ENCODE measurements around the gene LDLRAD4. TPM values are rescaled to one million over a fixed set of nuclear protein-coding genes. Genes with fewer than 3 reads are reported as not detected.

Gene LDLRAD4
- total RNA-seq, 2 experiments from 2014 or later: 37.3 to 38.5 TPM

DNA sequence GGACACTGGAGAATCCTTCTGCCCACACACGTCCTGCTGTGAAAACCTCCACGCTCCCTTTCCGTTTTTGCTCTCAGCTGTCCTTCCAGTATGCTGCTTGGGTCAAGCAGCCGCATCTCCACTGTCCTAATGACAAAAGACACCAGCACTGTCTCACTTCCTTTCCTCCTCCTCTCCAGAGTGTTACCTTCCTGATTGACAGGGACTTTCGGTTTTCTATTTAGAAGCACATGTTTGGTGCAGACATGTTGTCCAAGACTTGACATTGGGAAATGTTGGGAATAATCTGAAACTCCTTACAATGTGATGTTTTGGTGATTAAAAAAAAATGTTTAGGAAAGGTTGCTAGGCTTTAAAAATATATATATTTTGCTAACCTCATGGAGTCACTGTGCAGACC is 281.2 kb downstream of the LDLRAD4 start:
- H3K4me1 Mint-ChIP-seq (ENCODE audit: low read depth): peaks cover 38% of the 10 kb centered on the region
- H3K27me3 Mint-ChIP-seq: no peaks in the 10 kb centered on the region
- peaks cover 32% of the 10 kb centered on the region for H3K36me3 Mint-ChIP-seq (ENCODE audit: low read depth)
- H3K27ac Mint-ChIP-seq: no peak overlapping the region
- POLR2A ChIA-PET: no interaction called here
- TF ChIP-seq, protein P1, sequence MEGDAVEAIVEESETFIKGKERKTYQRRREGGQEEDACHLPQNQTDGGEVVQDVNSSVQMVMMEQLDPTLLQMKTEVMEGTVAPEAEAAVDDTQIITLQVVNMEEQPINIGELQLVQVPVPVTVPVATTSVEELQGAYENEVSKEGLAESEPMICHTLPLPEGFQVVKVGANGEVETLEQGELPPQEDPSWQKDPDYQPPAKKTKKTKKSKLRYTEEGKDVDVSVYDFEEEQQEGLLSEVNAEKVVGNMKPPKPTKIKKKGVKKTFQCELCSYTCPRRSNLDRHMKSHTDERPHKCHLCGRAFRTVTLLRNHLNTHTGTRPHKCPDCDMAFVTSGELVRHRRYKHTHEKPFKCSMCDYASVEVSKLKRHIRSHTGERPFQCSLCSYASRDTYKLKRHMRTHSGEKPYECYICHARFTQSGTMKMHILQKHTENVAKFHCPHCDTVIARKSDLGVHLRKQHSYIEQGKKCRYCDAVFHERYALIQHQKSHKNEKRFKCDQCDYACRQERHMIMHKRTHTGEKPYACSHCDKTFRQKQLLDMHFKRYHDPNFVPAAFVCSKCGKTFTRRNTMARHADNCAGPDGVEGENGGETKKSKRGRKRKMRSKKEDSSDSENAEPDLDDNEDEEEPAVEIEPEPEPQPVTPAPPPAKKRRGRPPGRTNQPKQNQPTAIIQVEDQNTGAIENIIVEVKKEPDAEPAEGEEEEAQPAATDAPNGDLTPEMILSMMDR (IDR thresholded peaks at IDR 0.05): no peak
- DNase-seq: no peak
- intact Hi-C loops (cut with micrococcal nuclease): no loop called here
- H3K4me3 Mint-ChIP-seq: no peak overlapping the region
- no peak for ATAC-seq
- peaks cover 8% of the 10 kb centered on the region for H3K9me3 Mint-ChIP-seq
- CTCF ChIA-PET: no interaction called here

DNA sequence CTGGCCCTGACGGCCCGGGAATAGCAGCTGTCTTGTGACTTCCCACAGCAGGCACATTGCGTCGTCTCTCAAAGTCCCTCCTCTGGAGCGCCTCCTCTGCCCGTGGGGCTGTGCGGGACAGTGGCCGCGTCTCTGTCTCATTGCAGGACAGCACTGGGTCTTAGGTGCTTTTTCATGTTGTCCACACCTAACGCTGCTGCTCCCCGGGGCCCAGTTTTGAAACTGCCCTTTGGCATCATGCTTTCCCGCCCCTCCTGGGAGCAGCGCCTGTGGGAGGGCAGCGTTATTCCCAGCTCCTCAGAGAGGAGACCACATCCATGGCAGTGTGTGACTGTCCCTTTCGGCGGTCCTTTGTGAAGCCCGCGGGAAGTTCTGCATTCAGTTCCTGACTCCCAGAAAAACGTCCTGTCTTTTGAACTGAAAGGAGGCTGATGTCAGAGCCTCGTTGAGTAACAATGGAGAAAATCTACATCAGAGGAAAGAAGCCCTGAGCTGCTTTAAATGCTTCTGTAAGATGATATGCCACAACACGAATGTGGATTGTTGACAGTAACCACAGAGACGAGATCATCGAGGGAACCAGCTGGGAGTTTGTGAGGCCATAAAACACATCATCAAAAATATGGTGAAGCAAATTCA is 281.8 kb downstream of the LDLRAD4 start:
- DNase-seq: peak; percentile 38
- ChIA-PET CTCF (no interaction called here), POLR2A (no interaction called here)
- intact Hi-C loops (cut with micrococcal nuclease): no loop called here
- Mint-ChIP-seq H3K4me3 (no peak overlapping the region), H3K4me1 (ENCODE audit: low read depth) (peaks cover 38% of the 10 kb centered on the region), H3K27ac (no peak overlapping the region), H3K9me3 (peaks cover 8% of the 10 kb centered on the region), H3K27me3 (no peaks in the 10 kb centered on the region), H3K36me3 (ENCODE audit: low read depth) (peaks cover 32% of the 10 kb centered on the region)
- no peak for ATAC-seq
- TF ChIP-seq, protein P1 (IDR thresholded peaks at IDR 0.05): no peak

DNA sequence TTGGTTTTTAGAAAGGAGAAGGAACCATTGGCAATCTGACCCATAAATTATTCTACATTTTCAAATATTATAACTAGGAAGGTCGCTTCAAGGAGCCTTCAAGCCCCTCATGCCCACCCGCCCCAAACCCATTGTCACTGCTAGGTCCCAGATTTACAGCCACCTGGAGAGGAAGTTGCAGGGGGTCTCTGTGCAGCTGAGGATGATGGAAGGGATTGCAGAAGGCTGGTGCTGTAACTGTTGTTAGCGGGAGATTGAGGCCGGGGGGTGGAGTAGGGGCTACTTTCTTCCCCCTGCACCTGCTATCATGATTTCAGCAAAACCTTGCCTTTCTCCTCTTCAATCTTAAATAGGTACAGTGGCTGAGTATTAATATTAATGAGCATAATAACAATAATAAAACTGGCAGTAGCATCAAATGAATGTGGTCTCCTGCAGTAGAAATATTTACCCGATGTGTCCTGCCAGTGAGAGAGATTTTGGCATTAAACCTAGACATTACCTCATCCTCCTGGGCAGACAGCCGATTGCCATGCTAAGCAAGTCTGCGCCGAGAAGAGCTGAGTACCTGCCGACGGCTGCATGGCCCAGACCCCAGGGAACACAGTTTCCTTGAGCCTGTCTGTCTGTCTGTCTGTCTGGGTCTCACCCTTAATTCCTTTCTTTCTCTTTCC is 282.4 kb downstream of the LDLRAD4 start:
- ATAC-seq (no peak), DNase-seq (no peak)
- no peak overlapping the region for H3K27ac Mint-ChIP-seq
- POLR2A ChIA-PET: interaction anchor here (1.5 kb wide), 2 partner anchors 9 to 11 kb away, joined by 4 read pairs; no protein-coding TSS in a partner anchor
- H3K4me3 Mint-ChIP-seq: no peak overlapping the region
- no peaks in the 10 kb centered on the region for H3K27me3 Mint-ChIP-seq
- CTCF ChIA-PET: interaction anchor here (1.2 to 1.9 kb wide), 3 partner anchors 10 to 341 kb away, joined by 3 to 8 read pairs (median 3); no protein-coding TSS in a partner anchor
- TF ChIP-seq, protein P1 (IDR thresholded peaks at IDR 0.05): no peak
- H3K36me3 Mint-ChIP-seq (ENCODE audit: low read depth): peaks cover 31% of the 10 kb centered on the region
- intact Hi-C loops (cut with micrococcal nuclease): no loop called here
- H3K4me1 Mint-ChIP-seq (ENCODE audit: low read depth): peaks cover 42% of the 10 kb centered on the region
- H3K9me3 Mint-ChIP-seq: peaks cover 8% of the 10 kb centered on the region

DNA sequence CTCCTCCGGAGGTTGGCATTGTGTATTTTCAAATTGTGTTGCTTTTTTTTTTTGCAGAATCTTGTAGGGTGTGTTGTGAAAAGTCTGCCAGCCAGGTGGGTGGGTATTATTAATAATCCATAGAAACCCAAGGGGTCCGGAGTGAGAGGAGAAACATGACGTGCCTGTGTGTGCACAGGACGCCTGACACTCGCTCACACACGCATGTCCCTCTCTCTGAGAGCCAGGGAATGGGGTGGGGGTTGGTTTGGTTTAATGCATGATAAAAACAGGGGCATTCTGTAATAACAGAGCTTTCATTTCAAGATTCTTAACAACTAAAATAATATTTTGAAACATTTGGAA is 283.0 kb downstream of the LDLRAD4 start:
- Mint-ChIP-seq H3K36me3 (ENCODE audit: low read depth) (peaks cover 30% of the 10 kb centered on the region), H3K9me3 (peaks cover 8% of the 10 kb centered on the region), H3K27me3 (no peaks in the 10 kb centered on the region), H3K27ac (no peak overlapping the region), H3K4me3 (no peak overlapping the region), H3K4me1 (ENCODE audit: low read depth) (peaks cover 42% of the 10 kb centered on the region)
- ChIA-PET POLR2A (interaction anchor here (1.3 to 1.5 kb wide), 3 partner anchors 10 to 24 kb away, joined by 4 to 5 read pairs (median 4); no protein-coding TSS in a partner anchor), CTCF (interaction anchor here (1.2 to 1.9 kb wide), 4 partner anchors 10 to 342 kb away, joined by 3 to 8 read pairs (median 3); no protein-coding TSS in a partner anchor)
- DNase-seq (no peak), ATAC-seq (no peak)
- TF ChIP-seq, protein P1 (IDR thresholded peaks at IDR 0.05): no peak
- intact Hi-C loops (cut with micrococcal nuclease): no loop called here

DNA sequence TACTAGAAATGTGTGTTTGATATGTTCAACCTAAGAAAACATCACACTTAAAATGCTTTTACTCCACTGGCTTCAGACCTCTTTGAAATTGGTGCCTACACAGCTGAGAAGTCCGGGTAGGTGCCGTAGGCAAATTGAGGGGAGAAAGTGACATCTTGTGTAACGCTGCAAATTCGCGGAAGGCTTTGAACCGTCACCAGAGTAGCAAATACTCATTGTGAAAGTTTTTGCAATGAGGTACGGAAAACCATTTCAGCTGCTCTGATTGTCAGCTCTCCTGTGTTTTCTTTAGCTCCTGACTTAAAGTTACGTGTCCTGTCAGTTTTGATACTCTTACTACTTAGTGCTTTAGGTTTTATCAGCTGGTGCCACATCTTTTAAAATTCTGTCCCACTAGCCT is 283.3 kb downstream of the LDLRAD4 start:
- peaks cover 27% of the 10 kb centered on the region for H3K36me3 Mint-ChIP-seq (ENCODE audit: low read depth)
- TF ChIP-seq, protein P1 (IDR thresholded peaks at IDR 0.05): no peak
- ChIA-PET POLR2A (interaction anchor here (1.3 to 1.5 kb wide), 3 partner anchors 10 to 24 kb away, joined by 4 to 5 read pairs (median 4); no protein-coding TSS in a partner anchor), CTCF (interaction anchor here (0.5 to 1.9 kb wide), 6 partner anchors 9 to 342 kb away, joined by 3 to 8 read pairs (median 3); no protein-coding TSS in a partner anchor)
- peaks cover 38% of the 10 kb centered on the region for H3K4me1 Mint-ChIP-seq (ENCODE audit: low read depth)
- no peak overlapping the region for H3K4me3 Mint-ChIP-seq
- H3K9me3 Mint-ChIP-seq: peaks cover 8% of the 10 kb centered on the region
- no peaks in the 10 kb centered on the region for H3K27me3 Mint-ChIP-seq
- H3K27ac Mint-ChIP-seq: no peak overlapping the region
- peak; percentile 66 for DNase-seq
- peak; percentile 85 for ATAC-seq
- intact Hi-C loops (cut with micrococcal nuclease): no loop called here
